ENCODE measurements around the gene CALD1. TPM values are rescaled to one million over a fixed set of nuclear protein-coding genes. Genes with fewer than 3 reads are reported as not detected.

The CALD1 gene
- polyA plus RNA-seq, 1 donor from 2014 or later: 8.0 TPM

- H3K9ac ChIP-seq (ENCODE audit: low read length): no peak overlapping the region
- no peak overlapping the region for H3K27ac ChIP-seq (ENCODE audit: low read length)
- no peaks in the 10 kb centered on the region for H3K9me2 ChIP-seq (ENCODE audit: insufficient read depth, low read length)
- no peak overlapping the region for H2AFZ ChIP-seq (ENCODE audit: low read depth, low read length)
- H3K9me3 ChIP-seq (ENCODE audit: low read length): no peaks in the 10 kb centered on the region
- H3K27me3 ChIP-seq (ENCODE audit: insufficient read depth, low read depth, low read length): no peaks in the 10 kb centered on the region
- H3K4me2 ChIP-seq (ENCODE audit: low read length): no peak overlapping the region
- H3F3A ChIP-seq (ENCODE audit: insufficient read depth, low read length, poor library complexity, severe bottlenecking): no peaks in the 10 kb centered on the region
- no peak overlapping the region for H3K4me3 ChIP-seq (ENCODE audit: low read length)
- H3K36me3 ChIP-seq (ENCODE audit: insufficient read depth, low read length): no peaks in the 10 kb centered on the region
- no peak for TF ChIP-seq RAD21 (conservative IDR thresholded peaks at IDR 0.05)
- TF ChIP-seq CTCF (IDR thresholded peaks at IDR 0.05; ENCODE audit: poor library complexity, severe bottlenecking): no peak
- no peaks in the 10 kb centered on the region for H3K79me2 ChIP-seq (replicated peaks; ENCODE audit: insufficient read depth, low read length)
- no peaks in the 10 kb centered on the region for H4K20me1 ChIP-seq (ENCODE audit: insufficient read depth)
Observed at GRCh38 chr7:134768243-134768642, 11.2 kb upstream of the CALD1 start.

GRCh38 chr7:134770676-134771075 is 8.8 kb upstream of the CALD1 start:
- H3K9ac ChIP-seq (ENCODE audit: low read length): no peak overlapping the region
- H3F3A ChIP-seq (ENCODE audit: insufficient read depth, low read length, poor library complexity, severe bottlenecking): no peaks in the 10 kb centered on the region
- H3K79me2 ChIP-seq (replicated peaks; ENCODE audit: insufficient read depth, low read length): no peaks in the 10 kb centered on the region
- H3K4me2 ChIP-seq (ENCODE audit: low read length): no peak overlapping the region
- no peak for TF ChIP-seq MXI1 (conservative IDR thresholded peaks at IDR 0.05; ENCODE audit: poor library complexity, severe bottlenecking)
- no peak for TF ChIP-seq SMC3 (conservative IDR thresholded peaks at IDR 0.05; ENCODE audit: poor library complexity)
- TF ChIP-seq EZH2 (IDR thresholded peaks at IDR 0.05; ENCODE audit: borderline replicate concordance, insufficient read depth, low read length, poor library complexity, severe bottlenecking): no peak
- no peak for TF ChIP-seq TAF1 (IDR thresholded peaks at IDR 0.05; ENCODE audit: low read depth)
- TF ChIP-seq REST (IDR thresholded peaks at IDR 0.05; ENCODE audit: borderline replicate concordance): no peak
- TF ChIP-seq POLR2AphosphoS5 (IDR thresholded peaks at IDR 0.05): no peak
- TF ChIP-seq CTCF (IDR thresholded peaks at IDR 0.05; ENCODE audit: poor library complexity, severe bottlenecking): no peak
- TF ChIP-seq RAD21 (conservative IDR thresholded peaks at IDR 0.05): no peak
- no peak for TF ChIP-seq EP300 (conservative IDR thresholded peaks at IDR 0.05; ENCODE audit: poor library complexity, severe bottlenecking)
- no peak overlapping the region for H3K27ac ChIP-seq (ENCODE audit: low read length)
- no peaks in the 10 kb centered on the region for H4K20me1 ChIP-seq (ENCODE audit: insufficient read depth)
- no peaks in the 10 kb centered on the region for H3K36me3 ChIP-seq (ENCODE audit: insufficient read depth, low read length)
- H3K9me2 ChIP-seq (ENCODE audit: insufficient read depth, low read length): no peaks in the 10 kb centered on the region
- H2AFZ ChIP-seq (ENCODE audit: low read depth, low read length): no peak overlapping the region
- H3K27me3 ChIP-seq (ENCODE audit: insufficient read depth, low read depth, low read length): no peaks in the 10 kb centered on the region
- H3K9me3 ChIP-seq (ENCODE audit: low read length): no peaks in the 10 kb centered on the region
- H3K4me3 ChIP-seq (ENCODE audit: low read length): no peak overlapping the region
